HG02981 (cell line): Measurements from ENCODE around the gene GALR2.

Experiments used
- ATAC-seq: cut with Tn5 transposase; IDR thresholded peaks from one replicate; pipeline ENCODE4 v1.9.1; 2021; ENCODE audit warnings: mild to moderate bottlenecking, moderate library complexity; ENCODE audit not compliant: unreplicated experiment

GALR2 gene

GRCh38 chr17:76092526-76093413 lies 18.2 kb downstream of the GALR2 start:
- no peak for ATAC-seq

- ATAC-seq = no peak
These were observed 19.5 kb downstream of the GALR2 start for GRCh38 chr17:76094046-76094445.

- no peak for ATAC-seq
These were observed 21.4 kb downstream of the GALR2 start for GRCh38 chr17:76095943-76096342.

- ATAC-seq = no peak
These were observed 23.2 kb downstream of the GALR2 start for GRCh38 chr17:76097716-76098295.

- no peak for ATAC-seq
These were observed 28.3 kb downstream of the GALR2 start for GRCh38 chr17:76102944-76103273.

GRCh38 chr17:76103274-76104139 lies 28.9 kb downstream of the GALR2 start, which contains the start of gene EXOC7:
TSS of gene EXOC7 (minus strand) at chr17:76103787. CDS start at chr17:76103692, 95 bp downstream.
- ATAC-seq = peak; percentile 78

- no peak for ATAC-seq
These were observed 29.7 kb downstream of the GALR2 start for GRCh38 chr17:76104140-76104895.

GRCh38 chr17:76104896-76105231 lies 30.3 kb downstream of the GALR2 start:
- no peak for ATAC-seq

GRCh38 chr17:76106703-76107102 lies 32.1 kb downstream of the GALR2 start:
- no peak for ATAC-seq

- no peak for ATAC-seq
These were observed 32.9 kb downstream of the GALR2 start for GRCh38 chr17:76107509-76107908.

- ATAC-seq = no peak
These were observed 37.4 kb downstream of the GALR2 start for GRCh38 chr17:76111956-76112355.

GRCh38 chr17:76115138-76115754 lies 40.7 kb downstream of the GALR2 start:
- no peak for ATAC-seq

GRCh38 chr17:76119409-76120371 lies 45.1 kb downstream of the GALR2 start:
- ATAC-seq = no peak

- no peak for ATAC-seq
These were observed 46.1 kb downstream of the GALR2 start for GRCh38 chr17:76120658-76121008.

- no peak for ATAC-seq
These were observed 47.4 kb downstream of the GALR2 start for GRCh38 chr17:76121932-76122430.

- no peak for ATAC-seq
These were observed 48.0 kb downstream of the GALR2 start for GRCh38 chr17:76122431-76123190.

- no peak for ATAC-seq
These were observed 48.6 kb downstream of the GALR2 start for GRCh38 chr17:76123191-76123499.

GRCh38 chr17:76123749-76124581 lies 49.4 kb downstream of the GALR2 start:
- no peak for ATAC-seq
